Neuron (in vitro differentiated cells): ENCODE data around the gene F2RL3.

Experiments used
- H2AFZ ChIP-seq: one replicate; pipeline ENCODE4 v1.6.1; 2013; ENCODE audit warnings: low read depth, mild to moderate bottlenecking, inconsistent platforms, low read length, moderate library complexity
- H3K27me3 ChIP-seq: one replicate; pipeline ENCODE4 v1.6.1; 2013; ENCODE audit warnings: low read length; ENCODE audit not compliant: insufficient read depth
- H3K36me3 ChIP-seq: one replicate; pipeline ENCODE4 v1.6.1; 2013; ENCODE audit warnings: low read length; ENCODE audit not compliant: insufficient read depth
- H3K4me1 ChIP-seq: one replicate; pipeline ENCODE4 v1.6.1; 2013; ENCODE audit warnings: low read length; ENCODE audit not compliant: insufficient read depth
- H3K4me3 ChIP-seq: 2 replicates; pipeline ENCODE4 v1.5.1; 2013; ENCODE audit warnings: mild to moderate bottlenecking, low read length, moderate library complexity
- H3K9me3 ChIP-seq: one replicate; pipeline ENCODE4 v1.6.1; 2013; ENCODE audit warnings: low read length

The F2RL3 gene

DNA sequence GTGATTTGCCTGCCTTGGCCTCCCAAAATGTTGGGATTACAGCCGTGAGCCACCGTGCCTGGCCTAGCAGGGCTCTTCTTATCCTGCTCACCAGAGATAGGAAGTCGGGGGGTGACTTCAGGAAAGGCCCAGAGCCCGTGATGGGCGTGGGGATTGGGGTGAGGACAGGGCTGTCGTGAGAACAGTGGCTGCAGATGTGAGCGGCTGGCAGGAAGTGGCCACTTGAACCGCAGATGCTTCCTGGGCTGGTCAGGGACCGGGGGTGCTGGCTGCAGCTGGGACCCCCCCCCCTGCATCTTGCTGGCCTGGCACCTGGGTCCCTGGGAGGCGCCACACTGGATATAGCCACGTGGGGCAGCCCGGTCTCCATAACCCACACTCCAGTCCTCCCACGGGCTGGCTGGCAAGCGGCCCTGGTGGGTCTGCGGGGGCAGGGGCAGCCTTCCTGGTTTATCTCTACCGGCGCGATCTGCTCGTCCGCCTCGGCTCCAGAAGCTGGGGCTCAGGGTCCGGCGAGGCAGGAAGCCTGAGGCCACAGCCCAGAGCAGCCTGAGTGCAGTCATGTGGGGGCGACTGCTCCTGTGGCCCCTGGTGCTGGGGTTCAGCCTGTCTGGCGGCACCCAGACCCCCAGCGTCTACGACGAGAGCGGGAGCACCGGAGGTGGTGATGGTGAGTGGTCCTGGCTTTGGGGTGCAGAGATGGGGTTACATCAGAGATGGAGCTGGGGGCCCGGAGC, at the start of gene F2RL3:
F2RL3 (plus strand) TSS at position 371 of the 737 bp plus-strand sequence; CDS start at position 562, 191 bp downstream.
- no peaks in the 10 kb centered on the region for H3K9me3 ChIP-seq
- H3K4me1 ChIP-seq, result peaks cover 6% of the 10 kb centered on the region
- H2AFZ ChIP-seq, result no peak within 1 kb of the TSS
- H3K4me3 ChIP-seq, result no peak within 1 kb of the TSS
- H3K36me3 ChIP-seq, result no peaks in the 10 kb centered on the region
- H3K27me3 ChIP-seq, result no peaks in the 10 kb centered on the region

DNA sequence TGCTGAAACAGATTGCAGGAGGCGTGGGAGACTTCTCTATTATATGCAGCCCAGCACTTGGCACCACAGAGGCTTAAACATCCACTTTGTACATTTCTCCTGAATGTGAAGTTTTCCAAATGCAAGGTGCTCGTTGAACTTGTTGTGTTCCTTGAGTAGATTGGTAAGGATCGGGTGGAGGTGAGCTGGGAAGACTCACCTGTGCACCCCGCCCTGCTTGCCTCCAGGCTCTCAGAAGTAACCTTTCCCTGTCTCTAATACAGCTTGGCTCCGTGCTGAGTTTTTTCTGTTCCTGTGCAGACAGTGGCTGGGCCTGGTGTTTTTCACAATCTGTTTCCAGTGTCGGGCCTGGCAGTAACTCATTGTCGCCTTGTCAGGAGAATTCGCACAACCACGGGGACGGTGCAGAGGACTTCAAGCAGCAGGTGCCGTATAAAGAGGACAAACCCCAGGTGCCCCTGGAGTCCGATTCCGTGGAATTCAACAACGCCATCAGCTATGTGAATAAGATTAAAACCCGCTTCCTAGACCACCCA, 47.3 kb upstream of the F2RL3 start:
- Histone ChIP-seq H2AFZ (no peak overlapping the region), H3K4me1 (no peaks in the 10 kb centered on the region), H3K9me3 (no peaks in the 10 kb centered on the region), H3K27me3 (no peaks in the 10 kb centered on the region), H3K36me3 (peaks cover 86% of the 10 kb centered on the region), H3K4me3 (no peak overlapping the region)

DNA sequence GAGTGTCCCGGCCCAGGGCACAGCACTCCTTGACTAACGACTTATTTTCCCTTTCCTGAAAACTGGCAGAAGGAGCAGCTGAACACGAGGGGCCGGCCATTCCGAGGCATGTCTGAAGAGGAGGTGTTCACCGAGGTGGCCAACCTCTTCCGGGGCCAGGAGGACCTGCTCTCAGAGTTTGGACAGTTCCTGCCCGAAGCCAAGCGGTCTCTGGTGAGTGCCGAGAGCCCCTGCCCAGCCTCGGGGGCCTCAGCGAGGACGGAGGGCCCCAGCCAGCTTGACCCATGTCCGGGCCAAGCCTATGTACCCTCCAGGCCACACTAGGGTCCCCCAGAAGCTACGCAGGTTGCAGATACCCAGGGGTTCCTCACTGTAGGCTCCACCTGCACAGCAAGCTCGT, 41.9 kb upstream of the F2RL3 start:
- Histone ChIP-seq H3K4me3 (no peak overlapping the region), H3K36me3 (peaks cover 87% of the 10 kb centered on the region), H3K27me3 (no peaks in the 10 kb centered on the region), H2AFZ (no peak overlapping the region), H3K9me3 (no peaks in the 10 kb centered on the region), H3K4me1 (no peaks in the 10 kb centered on the region)

DNA sequence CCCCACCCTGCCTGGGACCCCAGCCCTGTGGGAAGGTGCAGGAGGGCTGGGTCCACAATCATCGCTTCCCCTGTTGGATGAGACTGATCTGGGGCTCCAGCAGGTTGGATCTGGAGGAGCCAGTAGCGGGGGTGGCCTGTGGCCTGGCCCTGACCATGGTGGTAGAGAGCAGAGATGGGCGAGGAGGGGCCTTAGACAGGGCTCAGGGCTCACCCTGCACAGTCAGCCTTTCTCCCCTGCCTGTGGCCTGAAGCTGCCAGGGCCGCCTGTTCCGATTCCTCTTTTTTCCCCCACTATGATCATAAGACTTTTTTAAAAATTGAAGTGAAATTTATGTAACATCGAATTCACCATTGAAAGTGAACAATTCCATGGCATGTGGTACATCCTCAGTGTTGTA, 41.4 kb upstream of the F2RL3 start:
- no peaks in the 10 kb centered on the region for H3K9me3 ChIP-seq
- H3K27me3 ChIP-seq, result no peaks in the 10 kb centered on the region
- no peak overlapping the region for H2AFZ ChIP-seq
- no peak overlapping the region for H3K4me3 ChIP-seq
- H3K36me3 ChIP-seq, result peaks cover 89% of the 10 kb centered on the region
- H3K4me1 ChIP-seq, result no peaks in the 10 kb centered on the region

DNA sequence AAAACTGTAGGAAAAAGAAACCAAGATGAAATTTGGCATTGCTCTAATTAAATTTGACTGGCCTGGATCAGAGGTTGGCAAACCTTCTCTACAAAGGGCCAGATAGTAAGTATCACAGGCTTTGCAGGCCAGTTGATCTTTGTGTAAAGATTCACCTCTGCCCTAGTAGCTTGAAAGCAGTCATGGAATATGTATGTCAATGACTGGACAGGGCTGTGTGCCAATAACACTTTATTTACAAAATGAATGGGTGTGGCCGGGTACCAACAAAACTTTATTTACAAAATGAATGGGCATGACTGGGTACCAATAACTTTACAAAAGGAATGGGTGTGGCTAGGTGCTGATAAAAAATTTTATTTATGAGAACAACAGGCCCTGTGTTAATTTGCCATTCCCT, 39.6 kb upstream of the F2RL3 start:
- Histone ChIP-seq H3K27me3 (no peaks in the 10 kb centered on the region), H2AFZ (no peak overlapping the region), H3K36me3 (peaks cover 93% of the 10 kb centered on the region), H3K4me3 (no peak overlapping the region), H3K4me1 (no peaks in the 10 kb centered on the region), H3K9me3 (no peaks in the 10 kb centered on the region)

DNA sequence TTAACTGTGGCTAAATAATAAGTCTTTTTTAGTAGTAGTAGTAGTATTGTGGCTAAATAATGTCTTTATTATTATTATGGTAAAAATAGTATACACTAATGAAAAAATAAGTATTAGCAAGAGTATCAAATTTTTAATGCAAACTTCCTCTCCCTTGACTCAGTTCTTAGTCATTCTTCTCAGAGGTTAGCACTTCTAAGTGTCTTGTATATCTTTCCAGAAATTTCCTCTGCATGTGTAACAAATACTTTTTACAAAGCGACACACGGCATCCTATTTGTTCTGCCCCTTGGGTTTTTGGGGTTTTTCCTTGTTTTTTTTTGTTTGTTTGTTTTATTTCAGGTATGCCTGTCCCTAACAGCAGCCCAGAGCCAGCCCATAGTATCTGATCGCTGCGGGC, 38.7 kb upstream of the F2RL3 start:
- Histone ChIP-seq H3K4me3 (no peak overlapping the region), H3K27me3 (no peaks in the 10 kb centered on the region), H2AFZ (no peak overlapping the region), H3K9me3 (no peaks in the 10 kb centered on the region), H3K36me3 (peaks cover 92% of the 10 kb centered on the region), H3K4me1 (no peaks in the 10 kb centered on the region)

DNA sequence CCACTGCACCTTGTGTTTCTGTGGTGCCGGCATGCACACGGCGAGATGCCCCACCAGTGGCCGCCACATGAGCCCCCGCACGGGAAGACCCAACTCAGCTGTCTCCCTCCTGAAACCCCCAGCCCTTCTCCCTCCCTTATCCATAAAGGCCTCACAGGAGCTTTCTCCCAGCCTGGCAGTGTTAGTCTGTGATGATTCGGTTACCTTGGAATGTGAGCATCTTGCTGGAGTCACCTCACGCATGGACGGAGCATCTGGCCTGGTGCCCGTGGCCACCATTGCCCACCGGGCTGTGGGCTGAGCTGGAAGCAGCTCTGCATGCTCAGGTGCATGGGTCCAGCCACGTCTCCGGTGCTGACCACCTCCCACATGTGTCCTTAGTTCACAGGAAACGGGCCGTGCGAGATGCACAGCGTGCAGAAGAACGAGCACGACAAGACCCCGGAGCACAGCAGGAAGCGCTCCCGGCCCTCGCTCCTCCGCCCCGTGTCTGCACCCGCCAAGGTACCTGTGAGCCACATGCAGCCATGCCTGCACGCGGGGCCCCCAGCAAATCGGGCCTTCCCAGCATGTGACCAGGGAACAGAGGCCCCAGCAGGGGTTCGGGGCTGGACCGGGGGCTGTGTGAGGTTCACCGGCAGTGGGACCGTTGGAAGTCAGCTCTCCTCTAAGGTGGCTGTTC, 37.6 kb upstream of the F2RL3 start:
- Histone ChIP-seq H3K4me3 (no peak overlapping the region), H3K4me1 (no peaks in the 10 kb centered on the region), H3K36me3 (peaks cover 86% of the 10 kb centered on the region), H3K9me3 (no peaks in the 10 kb centered on the region), H2AFZ (no peak overlapping the region), H3K27me3 (no peaks in the 10 kb centered on the region)

DNA sequence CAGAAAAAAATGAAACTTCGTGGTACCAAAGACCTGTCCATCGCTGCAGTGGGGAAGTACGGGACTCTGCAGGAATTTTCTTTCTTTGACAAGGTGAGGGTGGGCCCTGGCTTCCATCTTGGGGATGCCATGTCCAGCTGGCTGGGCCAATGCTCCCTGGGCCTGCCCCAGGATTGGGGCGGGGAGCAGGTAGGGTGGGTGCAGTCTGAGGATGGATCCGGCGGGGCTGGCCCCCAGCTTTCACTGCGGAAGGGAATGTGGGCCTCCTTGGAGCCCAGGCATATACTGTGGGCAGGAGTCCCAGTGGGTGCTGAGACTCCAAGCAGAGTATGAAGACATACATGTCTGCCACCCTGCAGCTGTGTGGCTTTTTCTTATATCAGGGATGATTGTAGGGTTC, 35.7 kb upstream of the F2RL3 start:
- Histone ChIP-seq H3K36me3 (peaks cover 75% of the 10 kb centered on the region), H3K27me3 (no peaks in the 10 kb centered on the region)

DNA sequence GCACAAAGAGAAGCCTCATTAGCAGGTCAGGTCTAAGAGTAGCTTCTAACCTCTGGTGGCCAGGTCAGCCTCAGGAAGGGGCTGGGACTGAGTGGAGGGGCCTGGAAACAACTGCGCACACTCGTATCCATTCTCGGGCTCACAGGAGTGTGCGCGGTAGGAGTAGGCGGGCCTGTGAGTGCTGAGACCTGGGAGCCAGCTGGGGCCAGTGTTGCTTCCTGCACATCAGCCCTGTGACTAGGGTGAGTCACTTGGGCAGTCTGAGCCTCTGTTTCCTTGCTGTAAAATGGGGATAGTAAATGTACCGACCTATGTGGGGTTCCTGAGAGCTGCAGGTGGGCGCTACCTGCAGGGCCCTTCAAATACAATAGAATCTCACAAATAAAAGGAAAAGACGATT, 32.7 kb upstream of the F2RL3 start:
- Histone ChIP-seq H2AFZ (no peak overlapping the region), H3K27me3 (no peaks in the 10 kb centered on the region), H3K36me3 (peaks cover 60% of the 10 kb centered on the region), H3K9me3 (no peaks in the 10 kb centered on the region), H3K4me1 (no peaks in the 10 kb centered on the region), H3K4me3 (no peak overlapping the region)

More for the DNA sequence above, 35.7 kb upstream of the F2RL3 start:
- H3K4me3 ChIP-seq, result no peak overlapping the region
- H2AFZ ChIP-seq, result no peak overlapping the region
- no peaks in the 10 kb centered on the region for H3K4me1 ChIP-seq
- no peaks in the 10 kb centered on the region for H3K9me3 ChIP-seq

DNA sequence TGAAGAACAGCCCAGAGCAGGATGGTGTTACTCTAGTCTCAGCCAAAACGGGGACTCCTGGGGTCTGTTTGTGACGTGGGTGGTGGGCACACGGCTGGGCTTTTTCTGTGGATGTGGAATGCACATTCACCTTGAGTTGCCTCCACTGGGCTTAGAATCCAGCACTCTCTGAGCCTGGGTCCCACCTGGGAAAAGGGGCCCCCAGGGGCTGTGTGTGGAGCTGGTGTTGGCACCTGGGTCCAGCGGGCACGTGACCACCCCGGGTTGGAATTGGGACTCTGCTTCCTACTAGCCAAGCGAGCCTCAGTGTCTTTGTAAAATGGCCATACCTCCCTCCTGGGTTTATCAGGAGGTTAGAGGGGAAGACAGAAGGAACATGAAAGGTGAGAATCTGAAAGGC, 29.2 kb upstream of the F2RL3 start:
- Histone ChIP-seq H3K4me3 (no peak overlapping the region), H3K9me3 (no peaks in the 10 kb centered on the region), H2AFZ (no peak overlapping the region), H3K4me1 (no peaks in the 10 kb centered on the region), H3K27me3 (no peaks in the 10 kb centered on the region), H3K36me3 (peaks cover 45% of the 10 kb centered on the region)

DNA sequence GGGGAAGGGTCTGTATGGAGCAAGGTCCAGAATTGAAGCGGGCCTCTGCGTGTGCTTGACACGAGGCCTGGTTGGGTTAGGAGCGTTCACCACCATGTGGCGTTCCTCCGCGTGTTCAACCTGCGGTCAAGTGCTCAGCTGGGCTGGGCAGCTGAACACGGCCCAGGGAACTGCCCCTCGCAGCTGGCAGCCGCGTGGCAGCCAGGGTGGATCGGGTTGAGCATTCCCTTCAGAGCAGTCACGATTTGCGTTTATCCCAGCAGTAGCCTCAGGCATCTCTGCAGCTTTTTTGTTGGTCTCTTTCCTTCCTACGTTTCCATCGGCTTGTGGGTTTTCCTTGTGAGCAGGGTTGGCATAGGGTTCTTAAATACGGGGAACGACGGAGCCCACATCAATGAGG, 28.7 kb upstream of the F2RL3 start:
- Histone ChIP-seq H2AFZ (no peak overlapping the region), H3K36me3 (peaks cover 42% of the 10 kb centered on the region), H3K4me3 (no peak overlapping the region), H3K9me3 (no peaks in the 10 kb centered on the region), H3K4me1 (no peaks in the 10 kb centered on the region), H3K27me3 (no peaks in the 10 kb centered on the region)

DNA sequence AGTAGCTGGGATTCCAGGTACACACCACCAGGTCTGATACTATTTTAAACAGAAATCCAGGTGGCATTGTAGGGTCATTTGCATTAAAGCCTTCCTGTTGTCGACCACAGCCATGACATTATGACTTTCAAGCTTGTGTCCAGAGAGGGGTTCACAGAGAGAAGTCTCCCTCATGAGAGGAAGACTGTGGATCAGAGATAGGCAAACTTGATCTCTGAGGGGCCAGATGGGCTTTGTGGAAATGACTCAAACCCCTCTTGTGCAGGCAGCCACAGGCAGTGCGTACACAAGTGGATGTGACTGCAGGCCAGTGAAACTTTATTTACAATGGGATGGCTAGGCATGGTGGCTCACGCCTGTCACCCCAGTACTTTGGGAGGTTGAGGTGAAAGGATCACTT, 27.8 kb upstream of the F2RL3 start:
- H2AFZ ChIP-seq, result no peak overlapping the region
- peaks cover 49% of the 10 kb centered on the region for H3K36me3 ChIP-seq
- no peaks in the 10 kb centered on the region for H3K27me3 ChIP-seq
- no peak overlapping the region for H3K4me3 ChIP-seq
- H3K4me1 ChIP-seq, result no peaks in the 10 kb centered on the region
- no peaks in the 10 kb centered on the region for H3K9me3 ChIP-seq

DNA sequence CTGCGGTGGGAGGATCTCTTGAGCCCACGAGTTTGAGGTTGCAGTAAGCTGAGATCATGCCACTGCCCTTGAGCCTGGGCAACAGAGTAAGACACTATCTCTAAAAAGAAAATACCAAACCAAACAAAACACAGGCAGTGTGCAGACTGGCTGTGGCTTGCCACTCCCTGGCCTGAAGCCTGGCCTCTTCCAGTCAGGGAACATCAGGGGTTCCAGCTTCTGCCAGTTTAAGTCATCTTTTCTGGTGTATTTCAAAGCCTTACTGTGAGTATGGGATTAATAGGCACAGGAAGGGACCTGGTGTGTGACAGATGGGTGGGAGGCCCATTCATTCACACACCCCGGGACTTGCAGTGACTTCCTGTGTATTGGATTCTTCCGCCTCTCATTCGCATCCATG, 27.0 kb upstream of the F2RL3 start:
- no peak overlapping the region for H2AFZ ChIP-seq
- no peak overlapping the region for H3K4me3 ChIP-seq
- H3K36me3 ChIP-seq, result peaks cover 53% of the 10 kb centered on the region
- H3K9me3 ChIP-seq, result no peaks in the 10 kb centered on the region
- no peaks in the 10 kb centered on the region for H3K27me3 ChIP-seq
- no peaks in the 10 kb centered on the region for H3K4me1 ChIP-seq
